ENCODE results near the gene AOAH. TPM values are rescaled to one million over a fixed set of nuclear protein-coding genes. Genes with fewer than 3 reads are reported as not detected.

Gene AOAH
- total RNA-seq, 1 donor from 2014 or later, result 5.5 TPM

GRCh38 chr7:36597090-36597773 is 127.1 kb downstream of the AOAH start:
- Mint-ChIP-seq H3K27me3 (ENCODE audit: insufficient read depth, low read depth) (peaks cover 2% of the 10 kb centered on the region), H3K9me3 (no peaks in the 10 kb centered on the region), H3K36me3 (no peaks in the 10 kb centered on the region), H3K4me1 (peaks cover 14% of the 10 kb centered on the region), H3K4me3 (no peak overlapping the region), H3K27ac (no peak overlapping the region)
- H3F3A ChIP-seq (ENCODE audit: low read depth), result no peaks in the 10 kb centered on the region
- H3K27ac ChIP-seq, result no peak overlapping the region
- no peak for TF ChIP-seq EZH2 (IDR thresholded peaks at IDR 0.05)
- TF ChIP-seq EZH2phosphoT487 (IDR thresholded peaks at IDR 0.05), result no peak
- no peak for TF ChIP-seq CTCF (IDR thresholded peaks at IDR 0.05)
- H3K79me2 ChIP-seq (ENCODE audit: low read depth), result no peaks in the 10 kb centered on the region
- no peak overlapping the region for H3K4me3 ChIP-seq
- DNase-seq (ENCODE audit: low spot score), result no peak
- H4K20me1 ChIP-seq (ENCODE audit: low read depth), result no peaks in the 10 kb centered on the region
- H3K9me3 ChIP-seq (ENCODE audit: low read depth), result no peaks in the 10 kb centered on the region
- no peak overlapping the region for H3K9ac ChIP-seq
- no peak overlapping the region for H3K4me2 ChIP-seq
- no peaks in the 10 kb centered on the region for H3K36me3 ChIP-seq
- H3K4me1 ChIP-seq, result no peaks in the 10 kb centered on the region
- H3K27me3 ChIP-seq, result no peaks in the 10 kb centered on the region
- no peak overlapping the region for H2AFZ ChIP-seq (replicated peaks)

GRCh38 chr7:36594445-36594844 is 129.8 kb downstream of the AOAH start:
- no peak overlapping the region for H3K4me2 ChIP-seq
- H3K27ac ChIP-seq, result no peak overlapping the region
- H3K9me3 ChIP-seq (ENCODE audit: low read depth), result no peaks in the 10 kb centered on the region
- DNase-seq (ENCODE audit: low spot score), result no peak
- H3K9ac ChIP-seq, result no peak overlapping the region
- H3K79me2 ChIP-seq (ENCODE audit: low read depth), result no peaks in the 10 kb centered on the region
- no peaks in the 10 kb centered on the region for H3K36me3 ChIP-seq
- peaks cover 2% of the 10 kb centered on the region for H3K27me3 Mint-ChIP-seq (ENCODE audit: insufficient read depth, low read depth)
- H3K27me3 ChIP-seq, result no peaks in the 10 kb centered on the region
- H2AFZ ChIP-seq (replicated peaks), result no peak overlapping the region
- no peaks in the 10 kb centered on the region for H3F3A ChIP-seq (ENCODE audit: low read depth)
- H3K4me3 ChIP-seq, result no peak overlapping the region
- TF ChIP-seq EZH2 (IDR thresholded peaks at IDR 0.05), result no peak
- no peak for TF ChIP-seq CTCF (IDR thresholded peaks at IDR 0.05)
- TF ChIP-seq EZH2phosphoT487 (IDR thresholded peaks at IDR 0.05), result no peak
- no peaks in the 10 kb centered on the region for H3K4me1 ChIP-seq
- H3K4me3 Mint-ChIP-seq, result no peak overlapping the region
- no peak overlapping the region for H3K27ac Mint-ChIP-seq
- H3K4me1 Mint-ChIP-seq, result peaks cover 3% of the 10 kb centered on the region
- no peaks in the 10 kb centered on the region for H4K20me1 ChIP-seq (ENCODE audit: low read depth)
- no peaks in the 10 kb centered on the region for H3K36me3 Mint-ChIP-seq
- H3K9me3 Mint-ChIP-seq, result no peaks in the 10 kb centered on the region

- no peaks in the 10 kb centered on the region for H4K20me1 ChIP-seq (ENCODE audit: low read depth)
- H3K4me3 ChIP-seq, result no peak overlapping the region
- H3K36me3 Mint-ChIP-seq, result no peaks in the 10 kb centered on the region
- H2AFZ ChIP-seq (replicated peaks), result no peak overlapping the region
- TF ChIP-seq EZH2phosphoT487 (IDR thresholded peaks at IDR 0.05) (no peak), CTCF (IDR thresholded peaks at IDR 0.05) (no peak), EZH2 (IDR thresholded peaks at IDR 0.05) (no peak)
- no peak for DNase-seq (ENCODE audit: low spot score)
- H3K4me1 Mint-ChIP-seq, result peaks cover 3% of the 10 kb centered on the region
- H3K79me2 ChIP-seq (ENCODE audit: low read depth), result no peaks in the 10 kb centered on the region
- H3K4me2 ChIP-seq, result no peak overlapping the region
- H3K27ac ChIP-seq, result no peak overlapping the region
- H3F3A ChIP-seq (ENCODE audit: low read depth), result no peaks in the 10 kb centered on the region
- H3K27ac Mint-ChIP-seq, result no peak overlapping the region
- no peak overlapping the region for H3K4me3 Mint-ChIP-seq
- H3K36me3 ChIP-seq, result no peaks in the 10 kb centered on the region
- H3K9me3 ChIP-seq (ENCODE audit: low read depth), result no peaks in the 10 kb centered on the region
- no peak overlapping the region for H3K9ac ChIP-seq
- H3K27me3 Mint-ChIP-seq (ENCODE audit: insufficient read depth, low read depth), result no peaks in the 10 kb centered on the region
- H3K27me3 ChIP-seq, result no peaks in the 10 kb centered on the region
- H3K9me3 Mint-ChIP-seq, result no peaks in the 10 kb centered on the region
- H3K4me1 ChIP-seq, result no peaks in the 10 kb centered on the region
Measured at GRCh38 chr7:36591636-36592035, 132.7 kb downstream of the AOAH start.

All from neural progenitor cell (in vitro differentiated cells).